ENCODE results near the gene CSMD2. TPM values are rescaled to one million over a fixed set of nuclear protein-coding genes. Genes with fewer than 3 reads are reported as not detected.

CSMD2 gene
- total and polyA plus RNA-seq, 7 donors, result under 0.01 to 0.83 (median 0.16) TPM

GRCh38 chr1:33763406-33763805, 401.6 kb downstream of the CSMD2 start:
- no peak for DNase-seq
- intact Hi-C loops (cut with DNase I), result no loop called here
- Histone ChIP-seq H3K27me3 (no peaks in the 10 kb centered on the region), H3K4me1 (peaks cover 0 to 7% (median 3%) of the 10 kb centered on the region in 4 donors), H3K9me3 (no peaks in the 10 kb centered on the region), H3K27ac (no peak overlapping the region), H3K36me3 (no peaks in the 10 kb centered on the region), H3K4me3 (no peak overlapping the region)
- TF ChIP-seq, protein P1, sequence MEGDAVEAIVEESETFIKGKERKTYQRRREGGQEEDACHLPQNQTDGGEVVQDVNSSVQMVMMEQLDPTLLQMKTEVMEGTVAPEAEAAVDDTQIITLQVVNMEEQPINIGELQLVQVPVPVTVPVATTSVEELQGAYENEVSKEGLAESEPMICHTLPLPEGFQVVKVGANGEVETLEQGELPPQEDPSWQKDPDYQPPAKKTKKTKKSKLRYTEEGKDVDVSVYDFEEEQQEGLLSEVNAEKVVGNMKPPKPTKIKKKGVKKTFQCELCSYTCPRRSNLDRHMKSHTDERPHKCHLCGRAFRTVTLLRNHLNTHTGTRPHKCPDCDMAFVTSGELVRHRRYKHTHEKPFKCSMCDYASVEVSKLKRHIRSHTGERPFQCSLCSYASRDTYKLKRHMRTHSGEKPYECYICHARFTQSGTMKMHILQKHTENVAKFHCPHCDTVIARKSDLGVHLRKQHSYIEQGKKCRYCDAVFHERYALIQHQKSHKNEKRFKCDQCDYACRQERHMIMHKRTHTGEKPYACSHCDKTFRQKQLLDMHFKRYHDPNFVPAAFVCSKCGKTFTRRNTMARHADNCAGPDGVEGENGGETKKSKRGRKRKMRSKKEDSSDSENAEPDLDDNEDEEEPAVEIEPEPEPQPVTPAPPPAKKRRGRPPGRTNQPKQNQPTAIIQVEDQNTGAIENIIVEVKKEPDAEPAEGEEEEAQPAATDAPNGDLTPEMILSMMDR (IDR thresholded peaks at IDR 0.05), result no peak
- TF ChIP-seq EP300 (IDR thresholded peaks at IDR 0.05) (no peak), POLR2A (IDR thresholded peaks at IDR 0.05) (no peak), POLR2AphosphoS5 (IDR thresholded peaks at IDR 0.05) (no peak)
- WGBS, 2 donors, result 68% methylated on average over 3 of the region's 3 CpGs

DNA sequence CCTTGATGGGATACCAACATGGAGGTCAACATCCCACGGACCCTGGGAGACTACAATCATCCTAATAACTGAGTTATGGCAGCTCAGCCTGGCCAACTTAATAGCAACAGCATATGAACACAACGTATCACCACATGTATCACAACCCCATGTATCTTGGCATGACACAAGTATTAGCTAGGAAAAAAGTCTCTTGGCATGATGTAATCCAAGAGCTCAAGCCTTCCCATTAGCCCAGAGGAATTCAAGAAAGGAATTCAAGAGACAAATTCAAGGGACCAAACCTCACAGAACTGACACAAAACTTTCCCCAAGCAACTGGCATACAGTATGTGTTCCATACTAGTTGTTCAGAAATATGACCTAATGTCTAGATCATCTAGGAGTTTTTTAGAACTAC, 402.1 kb downstream of the CSMD2 start:
- peaks cover 0 to 10% (median 4%) of the 10 kb centered on the region in 4 donors for H3K4me1 ChIP-seq
- TF ChIP-seq EP300 (IDR thresholded peaks at IDR 0.05) (no peak), POLR2A (IDR thresholded peaks at IDR 0.05) (no peak), POLR2AphosphoS5 (IDR thresholded peaks at IDR 0.05) (no peak)
- TF ChIP-seq, protein P1 (IDR thresholded peaks at IDR 0.05), result no peak
- H3K27ac ChIP-seq, result no peak overlapping the region
- H3K9me3 ChIP-seq, result no peaks in the 10 kb centered on the region
- no peak overlapping the region for H3K4me3 ChIP-seq
- H3K36me3 ChIP-seq, result no peaks in the 10 kb centered on the region
- H3K27me3 ChIP-seq, result no peaks in the 10 kb centered on the region
- intact Hi-C loops (cut with DNase I), result no loop called here
- no peak for DNase-seq
- WGBS, 2 donors, result 51 to 60% methylated on average over 2 of the region's 2 CpGs

- no peak overlapping the region for H3K4me3 ChIP-seq
- 79 to 87% methylated on average over 1 of the region's 1 CpG for WGBS, 2 donors
- TF ChIP-seq, protein P1 (IDR thresholded peaks at IDR 0.05), result no peak
- TF ChIP-seq EP300 (IDR thresholded peaks at IDR 0.05), result no peak
- TF ChIP-seq POLR2AphosphoS5 (IDR thresholded peaks at IDR 0.05), result no peak
- TF ChIP-seq POLR2A (IDR thresholded peaks at IDR 0.05), result no peak
- no peaks in the 10 kb centered on the region for H3K36me3 ChIP-seq
- H3K27me3 ChIP-seq, result no peaks in the 10 kb centered on the region
- intact Hi-C loops (cut with DNase I), result no loop called here
- DNase-seq, result no peak
- H3K9me3 ChIP-seq, result no peaks in the 10 kb centered on the region
- peaks cover 0 to 10% (median 4%) of the 10 kb centered on the region in 4 donors for H3K4me1 ChIP-seq
- no peak overlapping the region for H3K27ac ChIP-seq
Observed at GRCh38 chr1:33762109-33762830, 402.8 kb downstream of the CSMD2 start.

DNA sequence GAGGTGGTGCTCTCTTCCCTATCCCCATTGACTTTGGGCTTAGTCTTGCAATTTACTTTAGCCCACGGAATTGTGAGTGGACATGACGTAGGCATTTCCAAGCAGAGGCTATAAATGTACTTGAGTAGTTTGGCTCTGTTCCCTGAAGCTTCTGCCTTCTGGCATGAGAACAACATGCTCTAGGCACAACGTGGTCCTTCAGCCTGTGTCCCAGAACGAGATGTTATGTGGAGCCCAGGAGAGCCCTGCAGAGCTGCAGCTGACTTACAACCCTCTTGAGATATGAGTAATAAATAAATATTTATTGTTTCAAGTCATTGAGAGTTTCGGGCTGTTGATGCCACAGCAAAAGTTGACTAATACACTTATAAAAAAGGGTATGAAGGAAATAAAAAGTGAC, 406.3 kb downstream of the CSMD2 start:
- Histone ChIP-seq H3K4me1 (peaks cover 0 to 10% (median 4%) of the 10 kb centered on the region in 4 donors), H3K27ac (no peak overlapping the region)

More for the DNA sequence above, 406.3 kb downstream of the CSMD2 start:
- no peak for DNase-seq
- TF ChIP-seq EP300 (IDR thresholded peaks at IDR 0.05) (peak in 2 of 4 donors; percentile 86), POLR2AphosphoS5 (IDR thresholded peaks at IDR 0.05) (peak in 3 of 4 donors; percentile 28 to 76 (median 53)), POLR2A (IDR thresholded peaks at IDR 0.05) (no peak)
- TF ChIP-seq, protein P1 (IDR thresholded peaks at IDR 0.05), result no peak
- no peak overlapping the region for H3K4me3 ChIP-seq
- H3K27me3 ChIP-seq, result no peaks in the 10 kb centered on the region
- 37 to 61% methylated on average over 5 of the region's 5 CpGs for WGBS, 2 donors
- intact Hi-C loops (cut with DNase I), result no loop called here
- no peaks in the 10 kb centered on the region for H3K36me3 ChIP-seq
- no peaks in the 10 kb centered on the region for H3K9me3 ChIP-seq

Measured in sigmoid colon (tissue), 7 donors.